ENCODE measurements around the gene TMEM132D.

Gene TMEM132D

DNA sequence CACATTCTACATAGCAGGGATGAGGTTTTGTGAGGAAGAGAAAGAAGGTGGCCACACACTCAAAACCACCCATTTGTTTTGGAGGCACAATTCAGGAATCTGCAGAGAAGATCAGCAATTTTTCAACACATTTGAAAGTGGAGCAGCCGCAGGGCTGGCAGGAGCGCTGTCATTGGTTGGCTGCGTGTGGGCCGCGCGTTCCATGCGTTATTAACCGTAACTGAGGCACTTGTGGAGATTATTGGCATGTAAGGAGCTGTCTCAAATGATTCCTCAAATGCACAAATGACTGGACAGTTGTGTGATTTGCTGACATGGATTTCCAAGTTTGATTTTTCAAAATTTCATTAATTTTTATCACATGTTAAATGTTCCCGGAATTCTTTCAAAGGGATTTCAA lies 318.5 kb downstream of the TMEM132D start:
- ChIA-PET CTCF (no interaction called here), POLR2A (no interaction called here)
- TF ChIP-seq CTCF (IDR thresholded peaks at IDR 0.05; ENCODE audit: control extremely low read depth, extremely low read depth, low read depth, missing control alignments) = no peak

GRCh38 chr12:129579879-129580278 lies 323.9 kb downstream of the TMEM132D start:
- no peak for TF ChIP-seq CTCF (IDR thresholded peaks at IDR 0.05; ENCODE audit: control extremely low read depth, extremely low read depth, low read depth, missing control alignments)
- no peak for DNase-seq (ENCODE audit: extremely low spot score)
- ChIA-PET POLR2A (no interaction called here), CTCF (no interaction called here)

More for the DNA sequence above, 318.5 kb downstream of the TMEM132D start:
- no peak for DNase-seq (ENCODE audit: extremely low spot score)

- ChIA-PET CTCF (no interaction called here), POLR2A (no interaction called here)
- no peak for TF ChIP-seq CTCF (IDR thresholded peaks at IDR 0.05; ENCODE audit: control extremely low read depth, extremely low read depth, low read depth, missing control alignments)
- no peak for DNase-seq (ENCODE audit: extremely low spot score)
These were observed 331.8 kb downstream of the TMEM132D start for GRCh38 chr12:129571901-129572494.

- no peak for TF ChIP-seq CTCF (IDR thresholded peaks at IDR 0.05; ENCODE audit: control extremely low read depth, extremely low read depth, low read depth, missing control alignments)
- CTCF ChIA-PET = no interaction called here
- DNase-seq (ENCODE audit: extremely low spot score) = no peak
- POLR2A ChIA-PET = no interaction called here
These were observed 332.9 kb downstream of the TMEM132D start for GRCh38 chr12:129570796-129571400.

GRCh38 chr12:129566800-129567199 lies 337.0 kb downstream of the TMEM132D start:
- ChIA-PET CTCF (interaction anchor here (0.7 to 1.1 kb wide), 2 partner anchors 10 to 22 kb away, joined by 3 read pairs; no protein-coding TSS in a partner anchor), POLR2A (no interaction called here)
- no peak for DNase-seq (ENCODE audit: extremely low spot score)
- no peak for TF ChIP-seq CTCF (IDR thresholded peaks at IDR 0.05; ENCODE audit: control extremely low read depth, extremely low read depth, low read depth, missing control alignments)

DNA sequence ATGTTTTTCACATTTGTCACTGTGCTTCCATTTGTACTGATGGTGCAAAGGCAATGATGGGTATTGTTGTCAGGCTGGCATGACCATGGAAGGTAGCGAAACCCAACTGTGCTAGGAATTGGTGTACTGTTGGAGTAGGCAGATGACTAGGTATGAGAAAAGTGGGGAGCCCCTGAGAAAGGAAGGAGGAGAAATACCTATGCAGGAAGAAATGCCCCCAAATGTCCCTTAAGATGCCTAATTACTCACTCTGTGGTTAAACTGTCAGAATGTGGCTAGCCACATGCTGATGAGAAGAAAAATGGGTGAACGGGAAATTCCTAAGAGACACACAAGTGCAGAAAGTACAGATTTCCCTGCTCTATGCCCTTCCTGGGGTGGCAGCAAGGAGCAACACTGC lies 339.1 kb downstream of the TMEM132D start:
- no peak for DNase-seq (ENCODE audit: extremely low spot score)
- TF ChIP-seq CTCF (IDR thresholded peaks at IDR 0.05; ENCODE audit: control extremely low read depth, extremely low read depth, low read depth, missing control alignments) = no peak
- ChIA-PET POLR2A (no interaction called here), CTCF (no interaction called here)

All from GM10248 (cell line).